RWPE1 (cell line): ENCODE results near the gene SLC12A7.
"Not testable (repeated sequence)": the region's sequence is repeated elsewhere in the genome, so short reads cannot be mapped to it uniquely, and the experiment has no call there.

Experiments used
- CTCF ChIA-PET: fragments of 350-600 bp; sonication (Branson Sonifier 250); formaldehyde crosslinking; extraction: SDS; loops from one replicate; lab custom pipeline; 2021; lab: Yijun Ruan, JAX
- POLR2A ChIA-PET: fragments of 400-600 bp; formaldehyde crosslinking; extraction: SDS; loops from one replicate; lab custom pipeline; 2020; ENCODE audit warnings: antibody characterized with exemption; ENCODE audit not compliant: low non-redundant PET; lab: Yijun Ruan, JAX
- DNase-seq: peaks from one replicate; pipeline ENCODE4 v3.0.0; 2012; ENCODE audit warnings: low spot score
- H3K27ac ChIP-seq: fragments of 450-650 bp; 2 replicates; pipeline ENCODE4 v1.5.1; 2017
- TF ChIP-seq, protein P1 (sequence below): fragments of 450-650 bp; conservative IDR thresholded peaks from 2 replicates; pipeline ENCODE4 v1.5.1; 2017; ENCODE audit warnings: low read depth, mild to moderate bottlenecking

SLC12A7 gene

DNA sequence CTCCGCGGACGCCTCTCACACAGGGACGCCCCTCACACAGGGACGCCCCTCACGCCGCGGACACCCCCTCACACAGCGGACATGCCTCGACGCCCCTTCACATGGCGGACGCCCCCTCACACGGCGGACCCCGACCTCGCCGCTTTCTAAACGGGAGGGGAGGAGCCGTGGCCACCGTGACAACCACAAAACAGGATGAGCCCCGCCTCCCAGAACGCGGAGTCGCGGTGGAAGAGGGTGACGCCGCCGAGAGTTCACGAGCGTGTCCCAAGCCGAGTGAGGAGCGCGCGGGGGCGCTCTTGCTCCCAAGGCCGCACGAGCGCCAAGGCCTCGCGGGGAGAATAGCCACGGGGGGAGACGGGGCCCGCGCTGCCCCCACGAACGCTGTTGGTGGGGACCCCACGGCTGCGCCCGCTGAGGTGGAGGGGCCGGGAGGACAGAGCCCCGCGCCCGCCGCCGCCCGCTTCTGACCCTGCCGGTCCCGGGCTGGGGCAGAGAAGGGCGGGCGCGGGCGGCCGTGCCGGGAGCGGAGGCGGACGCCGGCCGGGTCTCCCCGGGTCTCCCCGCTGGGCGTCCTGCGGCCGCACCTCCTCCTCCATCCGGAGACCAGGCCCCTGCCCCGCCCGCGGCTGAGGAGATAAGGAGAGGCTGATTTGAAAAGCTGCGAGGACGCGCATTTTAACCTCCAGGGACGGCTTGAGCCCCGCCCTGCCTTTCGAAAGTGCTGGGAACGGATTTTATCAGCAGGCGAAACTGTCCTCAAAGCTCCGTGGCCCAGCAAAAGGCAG lies 107.2 kb downstream of the SLC12A7 start:
- CTCF ChIA-PET = interaction anchor here (0.6 to 1.6 kb wide), 5 partner anchors 10 to 640 kb away, joined by 3 to 7 read pairs (median 4); no protein-coding TSS in a partner anchor
- TF ChIP-seq, protein P1, sequence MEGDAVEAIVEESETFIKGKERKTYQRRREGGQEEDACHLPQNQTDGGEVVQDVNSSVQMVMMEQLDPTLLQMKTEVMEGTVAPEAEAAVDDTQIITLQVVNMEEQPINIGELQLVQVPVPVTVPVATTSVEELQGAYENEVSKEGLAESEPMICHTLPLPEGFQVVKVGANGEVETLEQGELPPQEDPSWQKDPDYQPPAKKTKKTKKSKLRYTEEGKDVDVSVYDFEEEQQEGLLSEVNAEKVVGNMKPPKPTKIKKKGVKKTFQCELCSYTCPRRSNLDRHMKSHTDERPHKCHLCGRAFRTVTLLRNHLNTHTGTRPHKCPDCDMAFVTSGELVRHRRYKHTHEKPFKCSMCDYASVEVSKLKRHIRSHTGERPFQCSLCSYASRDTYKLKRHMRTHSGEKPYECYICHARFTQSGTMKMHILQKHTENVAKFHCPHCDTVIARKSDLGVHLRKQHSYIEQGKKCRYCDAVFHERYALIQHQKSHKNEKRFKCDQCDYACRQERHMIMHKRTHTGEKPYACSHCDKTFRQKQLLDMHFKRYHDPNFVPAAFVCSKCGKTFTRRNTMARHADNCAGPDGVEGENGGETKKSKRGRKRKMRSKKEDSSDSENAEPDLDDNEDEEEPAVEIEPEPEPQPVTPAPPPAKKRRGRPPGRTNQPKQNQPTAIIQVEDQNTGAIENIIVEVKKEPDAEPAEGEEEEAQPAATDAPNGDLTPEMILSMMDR = peak; percentile 86

DNA sequence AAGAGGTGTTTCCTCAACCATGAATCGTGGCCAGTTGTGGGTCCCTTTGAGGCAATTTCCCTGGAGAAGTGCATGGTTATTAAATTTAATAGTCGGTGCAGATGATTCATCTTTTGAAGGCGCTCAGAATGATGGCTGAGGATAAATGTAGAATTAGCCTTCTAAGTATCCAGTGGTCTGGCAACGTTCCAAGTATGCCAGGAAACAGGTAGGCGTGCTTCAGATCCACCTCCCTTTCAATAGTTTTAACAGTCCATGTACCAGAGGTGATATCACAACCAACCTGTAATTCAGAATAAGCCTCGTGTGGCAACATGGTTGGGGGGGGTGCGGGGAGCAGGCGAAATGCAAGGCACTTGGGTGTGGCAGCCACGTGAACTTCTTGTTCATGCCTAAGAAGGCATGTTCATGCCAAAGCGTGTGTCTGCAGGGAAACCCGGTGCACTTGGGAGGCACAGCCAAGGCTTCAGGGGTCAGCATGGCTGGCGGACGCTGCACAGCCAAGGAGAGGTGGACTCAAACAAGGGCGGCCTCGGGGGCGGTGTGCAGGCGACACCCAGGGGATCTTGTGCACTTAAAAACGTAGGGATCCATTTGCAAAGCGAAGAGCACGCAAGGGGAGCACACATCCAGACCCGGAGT lies 108.4 kb downstream of the SLC12A7 start:
- TF ChIP-seq, protein P1 = no peak
- CTCF ChIA-PET = no interaction called here
- peak overlapping the region; percentile 93 for H3K27ac ChIP-seq
- DNase-seq = peak; percentile 89
- POLR2A ChIA-PET = no interaction called here

More for the DNA sequence above, 107.2 kb downstream of the SLC12A7 start:
- no peak for DNase-seq
- H3K27ac ChIP-seq = peak overlapping the region; percentile 93
- POLR2A ChIA-PET = no interaction called here

- peak overlapping the region; percentile 93 for H3K27ac ChIP-seq
- CTCF ChIA-PET = no interaction called here
Observed at GRCh38 chr5:1002836-1003235, 109.0 kb downstream of the SLC12A7 start.

GRCh38 chr5:1002271-1002546 lies 109.7 kb downstream of the SLC12A7 start:
- H3K27ac ChIP-seq = no peak overlapping the region
- DNase-seq = no peak
- TF ChIP-seq, protein P1 = no peak
- POLR2A ChIA-PET = no interaction called here
- CTCF ChIA-PET = no interaction called here

More at GRCh38 chr5:1002836-1003235, 109.0 kb downstream of the SLC12A7 start:
- TF ChIP-seq, protein P1 = no peak
- no peak for DNase-seq
- POLR2A ChIA-PET = no interaction called here

GRCh38 chr5:1001406-1002270 lies 110.2 kb downstream of the SLC12A7 start:
- ChIA-PET CTCF (interaction anchor here (0.7 kb wide), 1 partner anchor 378 kb away, joined by 3 read pairs; no protein-coding TSS in a partner anchor), POLR2A (no interaction called here)
- no peak overlapping the region for H3K27ac ChIP-seq
- DNase-seq = no peak
- TF ChIP-seq, protein P1 = no peak

GRCh38 chr5:1000831-1001230 lies 111.0 kb downstream of the SLC12A7 start:
- DNase-seq, POLR2A ChIA-PET, H3K27ac ChIP-seq: not testable (repeated sequence)
- CTCF ChIA-PET = interaction anchor here (0.6 to 1.0 kb wide), 4 partner anchors 167 to 782 kb away, joined by 3 to 4 read pairs (median 3); no protein-coding TSS in a partner anchor
